HG03159 (cell line): ENCODE measurements around the gene TM4SF20.
"Not testable (repeated sequence)": the region's sequence is repeated elsewhere in the genome, so short reads cannot be mapped to it uniquely, and the experiment has no call there.

ENCODE experiments used
- ATAC-seq: cut with Tn5 transposase; IDR thresholded peaks from one replicate; pipeline ENCODE4 v1.9.1; 2021; ENCODE audit warnings: mild to moderate bottlenecking, moderate library complexity; ENCODE audit not compliant: unreplicated experiment

Gene TM4SF20

DNA sequence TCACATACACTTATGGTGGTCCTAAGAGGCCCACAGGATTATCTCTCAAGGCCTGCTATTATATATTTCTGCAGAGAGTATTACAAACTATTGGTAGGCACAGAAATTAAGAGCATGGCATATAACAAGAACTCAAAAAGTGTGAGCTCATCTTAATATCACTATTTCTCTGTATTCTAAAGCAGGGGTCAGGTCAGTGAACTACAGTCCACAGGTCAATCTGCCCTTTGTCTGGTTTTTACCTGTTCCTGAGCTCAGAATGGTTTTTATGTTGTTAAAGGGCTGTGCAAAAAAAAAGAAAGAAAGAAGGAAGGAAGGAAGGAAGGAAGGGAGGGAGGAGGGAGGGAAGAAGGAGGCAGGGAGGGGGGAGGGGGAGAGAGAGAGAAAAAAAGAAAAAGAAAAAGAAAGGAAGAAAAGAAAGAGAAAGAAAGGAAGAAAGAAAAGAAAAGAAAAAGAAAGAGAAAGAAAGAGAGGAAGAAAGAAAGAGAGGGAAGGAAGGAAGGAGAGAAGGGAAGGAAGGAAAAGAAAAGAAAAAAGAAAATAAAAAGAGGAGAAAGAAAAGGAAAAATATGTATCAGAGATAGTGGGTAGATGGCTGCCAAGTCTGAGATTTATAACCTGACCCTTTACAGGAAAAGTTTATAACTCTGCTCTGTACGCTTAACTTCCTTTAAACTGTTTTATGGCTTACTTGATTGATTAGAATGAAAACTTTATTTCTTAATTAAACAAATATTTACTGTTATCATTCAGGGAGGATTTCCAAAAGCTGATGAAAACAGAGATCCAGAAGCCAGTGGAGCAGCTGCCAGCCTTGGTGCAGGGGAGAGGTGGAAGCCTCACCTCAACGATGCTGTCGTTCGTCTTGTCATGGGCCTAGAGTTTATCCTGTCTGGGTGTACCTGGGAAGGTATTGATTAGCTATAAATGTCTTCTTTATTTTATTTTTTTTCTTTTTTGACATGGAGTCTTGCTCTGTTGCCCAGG lies 19.9 kb upstream of the TM4SF20 start:
- ATAC-seq: no peak

DNA sequence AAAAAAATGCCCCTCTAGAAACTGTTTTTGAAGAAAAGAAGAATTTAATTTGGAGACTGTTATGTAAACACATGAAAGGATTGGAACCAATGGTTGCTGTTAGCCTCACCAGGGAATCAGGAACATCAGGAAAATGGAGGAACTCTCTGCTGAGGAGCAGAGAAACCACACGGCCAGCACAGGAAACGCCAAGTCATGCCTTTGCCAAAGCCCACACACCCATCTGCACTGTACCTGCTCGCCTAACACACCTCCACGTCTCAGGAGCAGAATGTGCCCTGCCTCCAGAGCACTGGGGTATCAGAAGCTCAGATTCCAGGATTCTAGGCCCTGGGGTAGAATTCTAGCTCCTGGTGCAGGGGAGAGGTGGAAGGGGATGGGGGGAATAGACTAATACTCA lies 18.5 kb upstream of the TM4SF20 start:
- no peak for ATAC-seq

DNA sequence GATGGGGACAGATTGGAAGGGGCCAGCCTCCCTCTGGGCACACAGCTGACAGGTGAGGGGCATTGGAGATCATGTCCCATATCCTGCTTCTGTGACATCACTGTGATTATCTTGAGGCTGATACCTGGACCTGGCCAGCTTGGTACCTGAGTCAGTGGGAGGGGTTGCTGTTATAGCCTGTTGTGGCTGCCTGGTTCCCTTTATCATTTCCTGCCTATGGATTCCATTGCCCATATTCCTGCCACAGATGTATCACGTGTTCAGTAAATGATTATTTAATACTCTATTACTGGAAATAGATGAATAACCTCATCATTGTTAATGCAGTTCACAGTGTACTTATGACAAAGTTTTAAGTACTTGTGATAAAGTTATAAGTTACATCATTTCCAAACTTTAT lies 16.4 kb upstream of the TM4SF20 start:
- no peak for ATAC-seq

DNA sequence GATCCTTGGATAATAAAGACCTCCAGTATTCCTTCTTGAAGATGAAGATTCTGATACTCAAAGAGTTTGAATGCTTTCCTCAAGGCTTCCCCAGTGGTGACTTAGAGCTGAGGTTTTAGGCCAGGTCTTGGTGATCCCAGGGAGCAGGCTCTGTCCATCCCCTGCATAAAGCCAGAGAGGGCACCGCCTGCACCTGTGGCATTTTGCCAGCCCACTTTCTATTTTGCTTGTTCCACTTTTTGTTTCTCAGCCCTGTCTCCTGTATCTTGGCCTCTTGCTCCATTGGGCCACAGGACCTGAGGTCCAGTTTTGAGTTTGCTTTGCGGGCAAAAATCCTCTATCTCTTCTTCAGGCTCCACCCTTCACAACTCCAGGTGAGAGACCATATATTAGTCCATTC lies 15.3 kb upstream of the TM4SF20 start:
- no peak for ATAC-seq

DNA sequence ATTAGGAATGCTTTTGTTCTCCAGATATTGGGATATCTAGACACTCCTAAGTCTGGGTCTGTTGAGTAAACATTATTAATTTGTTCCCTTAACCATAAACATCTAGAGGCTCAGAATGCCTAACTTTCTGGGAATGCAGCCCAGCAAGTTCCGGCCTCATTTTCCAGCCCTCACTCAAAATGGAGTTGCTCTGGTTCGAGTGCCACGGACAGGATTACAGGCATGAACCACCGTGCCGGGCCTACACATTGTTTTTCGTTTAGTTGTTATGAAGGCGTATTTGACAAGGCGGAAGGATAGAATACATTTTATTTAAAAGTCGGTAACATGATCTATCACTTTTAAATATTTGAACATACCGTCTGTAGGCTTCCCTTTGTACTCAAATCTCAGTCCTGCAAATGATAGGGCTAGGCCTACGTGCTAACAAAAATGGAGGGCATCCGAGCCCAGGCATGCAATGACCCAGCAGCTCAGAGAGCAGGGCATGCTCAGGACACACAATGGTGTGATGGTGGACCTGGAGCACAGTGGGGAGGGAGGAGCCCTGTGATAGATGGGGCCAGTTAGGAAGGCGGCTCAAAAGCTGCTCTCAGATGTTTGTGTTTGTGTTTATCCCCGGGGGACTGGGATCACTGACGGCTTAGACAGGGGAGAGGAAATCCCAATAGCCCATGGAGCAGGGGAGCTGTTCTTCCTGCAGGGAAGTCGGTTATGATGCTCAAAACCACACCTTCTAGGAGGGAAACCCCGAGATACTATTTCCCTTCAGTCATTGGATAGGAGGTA lies 11.6 kb upstream of the TM4SF20 start:
- ATAC-seq: no peak

DNA sequence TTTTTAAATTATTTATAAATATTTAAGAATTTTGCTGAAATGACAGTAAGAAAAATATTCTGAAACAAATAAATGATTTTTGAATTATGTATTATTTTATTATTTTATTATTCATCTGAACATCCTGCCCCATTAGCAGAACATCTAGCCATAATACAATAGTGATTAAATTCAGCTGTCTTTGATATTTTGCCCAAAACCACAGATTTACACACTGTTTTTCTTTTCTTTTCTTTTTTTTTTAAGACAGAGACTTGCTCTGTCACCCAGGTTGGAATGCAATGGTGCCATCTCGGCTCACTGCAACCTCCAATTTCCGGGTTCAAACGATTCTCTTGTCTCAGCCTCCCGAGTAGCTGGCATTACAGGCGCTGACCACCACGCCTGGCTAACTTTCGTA lies 10.6 kb upstream of the TM4SF20 start:
- ATAC-seq: no peak

DNA sequence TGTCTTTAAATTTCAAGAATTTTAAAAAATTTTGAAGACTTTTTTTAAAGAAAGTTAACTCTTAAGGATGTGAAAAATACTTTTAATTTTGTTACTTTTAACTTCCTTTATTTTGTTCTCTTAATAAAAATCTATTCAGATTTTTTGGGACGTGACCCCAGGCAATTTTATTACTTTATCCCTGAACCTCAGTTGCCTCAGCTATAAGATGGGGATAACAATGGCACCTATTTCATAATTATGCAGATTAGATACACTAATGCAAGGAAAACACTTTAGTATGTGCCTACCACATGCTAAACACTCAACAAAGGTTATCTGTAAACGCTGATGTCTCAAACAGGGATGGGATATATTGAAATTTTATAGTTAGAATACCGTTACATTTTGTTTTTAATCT lies 10.1 kb upstream of the TM4SF20 start:
- no peak for ATAC-seq

DNA sequence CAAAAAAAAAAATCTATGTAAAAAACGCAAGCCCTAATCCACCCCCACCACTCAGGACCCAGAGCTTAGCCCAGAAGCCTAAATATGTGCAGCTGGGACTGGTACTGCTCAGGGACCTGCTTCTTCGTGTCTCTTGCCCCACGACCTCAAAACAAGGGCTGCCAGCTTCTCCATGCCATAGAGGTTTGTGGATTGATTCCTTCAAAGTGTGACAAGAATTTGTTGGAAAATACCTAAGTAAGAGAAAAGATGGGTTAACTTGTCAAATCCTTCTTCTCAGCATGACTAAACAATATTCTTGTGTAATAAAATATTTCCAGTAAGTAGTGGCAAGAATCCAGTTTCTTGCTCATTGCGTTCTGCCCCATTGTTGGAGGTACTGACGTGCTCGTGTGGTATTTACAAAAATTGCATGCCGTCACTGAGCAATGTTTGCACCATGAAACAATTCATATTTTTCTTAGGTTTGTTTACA lies 9.5 kb upstream of the TM4SF20 start:
- no peak for ATAC-seq

DNA sequence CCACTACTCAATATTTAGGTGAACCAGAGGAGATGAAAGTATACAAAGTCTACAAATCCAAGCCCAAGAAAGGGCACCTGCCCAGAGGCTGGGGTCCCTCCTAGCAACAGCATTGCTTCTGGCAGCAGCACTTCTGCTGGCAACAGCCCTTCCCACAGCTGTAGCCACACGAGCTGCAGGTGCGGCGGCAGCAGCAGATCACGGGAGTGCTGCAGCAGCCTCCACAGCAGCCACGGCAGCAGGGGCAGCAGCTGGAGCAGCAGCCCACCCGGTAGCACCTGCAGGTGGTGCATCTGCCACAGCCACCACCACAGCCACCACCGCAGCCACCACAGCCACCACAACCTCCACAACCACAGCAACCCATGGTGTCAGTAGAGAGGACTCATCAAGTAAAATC lies 8.5 kb upstream of the TM4SF20 start, which contains the start of gene SCYGR1:
Gene SCYGR1, minus strand, starts transcription at position 367 of the 400 bp plus-strand sequence. Its CDS starts 0 bp downstream, at position 367.
- not testable (repeated sequence) for ATAC-seq

DNA sequence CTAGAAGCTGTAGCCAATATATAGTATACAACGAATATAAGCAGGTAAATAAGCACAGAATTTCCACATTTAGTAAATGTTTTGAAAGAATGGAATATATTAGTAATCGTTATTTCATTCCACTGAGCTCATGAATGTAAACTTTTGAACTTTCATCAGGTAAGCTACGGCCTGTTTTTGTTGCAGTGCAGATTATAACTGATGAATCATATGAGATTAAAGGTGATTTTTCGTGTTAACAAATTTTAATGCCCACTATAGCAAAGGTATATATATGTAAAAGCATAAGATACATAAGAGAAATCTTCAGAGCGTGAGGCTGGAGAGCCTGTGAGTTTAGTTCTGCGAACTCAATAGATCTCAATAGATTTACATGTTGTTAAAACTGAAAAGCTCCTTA lies 7.5 kb upstream of the TM4SF20 start:
- ATAC-seq: no peak

DNA sequence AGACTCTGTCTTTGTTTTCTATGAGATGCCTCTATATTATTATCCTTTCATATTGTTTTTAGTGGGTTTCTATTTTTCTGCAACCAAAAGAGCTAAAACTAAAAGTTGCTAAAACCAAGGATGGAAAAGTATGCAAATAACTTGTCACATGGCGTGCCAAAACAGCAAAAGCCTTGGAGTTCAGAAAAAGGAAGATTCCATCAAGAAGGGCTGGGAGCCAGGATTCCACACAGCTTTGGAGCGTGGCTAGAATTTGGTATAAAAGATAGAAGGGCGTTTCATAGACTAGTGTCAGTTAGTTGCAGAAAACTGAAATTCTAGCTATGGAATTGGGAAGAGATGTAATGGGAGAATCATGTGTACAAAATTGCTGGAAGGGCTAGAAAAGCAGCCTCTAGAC lies 4.6 kb upstream of the TM4SF20 start:
- ATAC-seq: no peak

DNA sequence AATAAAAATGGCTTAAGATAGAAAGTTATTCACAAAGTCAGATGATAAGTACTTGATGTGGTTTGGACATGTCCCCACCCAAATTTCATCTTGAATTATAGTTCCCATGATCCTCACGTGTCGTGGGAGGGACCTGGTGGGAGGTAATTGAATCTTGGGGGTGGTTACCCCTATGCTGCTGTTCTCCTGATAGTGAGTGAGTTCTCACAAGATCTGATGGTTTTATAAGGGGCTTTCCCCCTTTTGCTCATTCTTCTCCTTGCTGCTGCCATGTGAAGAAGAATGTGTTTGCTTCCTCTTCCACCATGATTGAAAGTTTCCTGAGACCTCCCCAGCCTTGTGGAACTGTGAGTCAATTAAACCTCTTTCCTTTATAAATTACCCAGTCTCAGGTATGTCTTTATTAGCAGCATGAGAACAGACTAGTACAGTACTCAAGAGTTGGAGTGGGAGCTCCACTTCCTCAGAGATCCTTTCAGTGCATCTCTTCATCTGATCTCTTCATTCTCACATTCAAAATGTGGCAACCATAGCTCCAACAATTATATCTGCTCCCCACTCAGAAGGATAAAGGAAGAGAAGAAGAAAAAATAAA lies 3.2 kb upstream of the TM4SF20 start:
- not testable (repeated sequence) for ATAC-seq

DNA sequence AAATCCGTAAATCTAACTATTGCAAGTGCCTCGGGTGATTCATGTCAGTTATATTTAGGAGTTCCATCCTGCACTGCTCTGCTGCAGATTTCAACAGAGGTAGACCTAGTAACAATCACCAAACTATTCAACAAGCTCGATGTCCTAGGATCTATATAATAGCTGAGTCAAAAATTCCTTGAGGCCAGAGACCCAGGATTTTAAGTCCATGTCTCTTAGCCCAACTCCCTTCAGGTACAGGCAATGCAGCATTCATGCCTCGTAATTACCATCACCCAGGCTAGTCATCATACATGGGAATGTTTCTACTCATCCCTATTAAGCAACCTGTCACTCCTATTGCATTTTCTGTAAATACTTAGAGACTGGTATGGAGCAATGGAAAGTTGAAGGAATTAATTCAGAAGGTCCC lies 729 bp downstream of the TM4SF20 start:
- no peak for ATAC-seq

DNA sequence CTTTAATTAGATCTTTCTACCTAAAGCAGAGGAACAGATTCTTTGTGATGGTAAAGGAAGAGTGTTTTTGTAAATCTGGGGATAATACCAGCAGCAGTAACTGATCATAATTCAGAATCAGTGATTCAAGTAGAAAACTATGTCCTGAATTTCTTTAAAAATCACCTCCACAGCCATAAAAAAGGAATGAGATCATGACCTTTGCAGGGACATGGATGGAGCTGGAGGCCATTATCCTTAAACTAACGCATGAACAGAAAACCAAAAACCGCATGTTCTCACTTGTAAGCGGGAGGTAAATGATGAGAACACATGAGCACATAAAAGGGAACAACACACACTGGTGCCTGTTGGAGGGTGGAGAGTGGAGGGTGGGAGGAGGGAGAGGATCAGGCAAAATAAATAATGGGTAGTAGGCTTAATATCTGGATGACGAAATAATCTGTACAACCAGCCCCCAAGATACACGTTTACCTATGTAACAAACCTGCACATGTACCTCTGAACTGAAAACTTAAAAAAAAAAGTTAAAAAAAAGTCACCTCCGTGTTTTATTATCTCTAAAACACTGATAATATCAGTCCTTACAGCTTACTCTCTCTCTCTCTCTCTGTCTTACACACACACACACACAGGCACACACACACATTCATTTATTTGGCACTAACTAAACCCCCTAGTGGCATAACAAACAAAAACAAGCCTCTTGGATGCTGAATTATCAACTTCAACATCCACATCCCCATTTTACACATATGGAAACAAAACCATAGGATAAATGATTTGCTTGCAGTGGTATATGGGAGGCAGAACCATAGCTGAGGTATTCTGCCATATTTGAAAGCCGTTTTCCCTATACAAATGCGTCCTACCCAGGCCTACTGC lies 1.4 kb downstream of the TM4SF20 start:
- no peak for ATAC-seq

DNA sequence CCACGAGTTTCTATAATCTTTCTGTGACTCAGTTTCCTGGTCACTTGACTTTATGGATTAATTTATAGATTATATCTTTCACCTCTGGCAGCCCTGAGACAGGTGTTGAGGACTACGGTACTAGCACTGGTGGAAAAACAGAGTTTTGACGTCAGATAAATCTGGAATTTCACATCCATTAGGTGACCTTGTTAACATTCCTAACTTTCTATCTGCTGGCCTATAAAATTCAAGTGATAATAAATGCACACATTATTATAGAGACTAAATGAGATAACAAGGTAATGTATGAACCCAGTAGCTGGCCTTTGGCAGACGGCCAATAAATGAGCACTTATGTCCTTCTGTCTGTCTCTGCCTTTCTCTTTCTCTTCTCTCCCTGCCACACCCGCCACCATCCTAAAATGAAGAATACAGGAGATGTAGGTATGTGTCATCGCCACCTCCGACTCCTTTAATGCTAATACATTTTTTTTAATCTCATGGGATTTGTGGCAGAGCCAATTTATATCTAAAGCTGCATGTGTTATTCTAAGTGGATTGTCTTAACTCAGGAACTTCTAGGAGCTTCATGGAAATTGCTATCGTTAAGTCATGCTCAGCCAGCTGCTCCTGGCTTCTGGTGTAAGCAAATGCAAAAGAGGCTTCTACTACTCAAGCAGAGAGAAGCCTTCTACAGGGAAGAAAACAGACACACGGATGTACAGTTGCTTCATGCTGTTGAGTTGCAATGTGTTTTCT lies 2.3 kb downstream of the TM4SF20 start:
- no peak for ATAC-seq

DNA sequence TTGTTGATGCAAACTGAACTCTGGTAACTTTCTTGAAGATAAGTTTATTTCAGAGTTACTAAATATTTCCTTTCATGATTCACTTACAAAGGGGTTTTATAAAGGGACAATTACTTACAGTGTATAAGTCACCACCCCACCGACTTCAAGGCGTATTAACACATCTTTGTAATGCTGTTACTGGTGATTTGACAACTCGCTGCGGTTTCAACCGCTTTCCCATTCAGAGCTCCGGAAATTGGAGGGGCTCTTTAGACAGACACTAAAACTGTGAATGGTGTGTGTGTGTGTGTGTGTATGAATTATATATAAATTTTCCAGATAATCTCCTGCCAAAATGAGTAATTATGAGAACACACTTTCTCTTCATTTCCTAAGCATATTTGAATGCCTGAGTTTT lies 4.9 kb downstream of the TM4SF20 start:
- no peak for ATAC-seq

DNA sequence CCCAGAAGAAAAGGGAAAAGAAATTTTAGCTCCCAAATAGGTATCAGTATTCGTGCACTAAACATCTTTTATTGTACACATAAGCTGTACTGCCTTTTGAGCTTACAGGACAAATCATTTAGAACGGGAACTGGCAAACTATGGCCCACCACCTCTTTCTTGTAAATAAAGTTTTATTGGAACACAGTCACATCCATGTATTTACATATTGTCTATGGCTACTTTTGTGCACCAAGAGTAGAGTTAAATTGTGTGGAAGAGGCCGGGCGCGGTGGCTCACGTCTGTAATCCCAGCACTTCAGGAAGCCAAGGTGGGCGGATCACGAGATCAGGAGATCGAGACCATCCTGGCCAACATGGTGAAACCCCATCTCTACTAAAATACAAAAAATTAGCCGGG lies 5.7 kb downstream of the TM4SF20 start:
- ATAC-seq: no peak

DNA sequence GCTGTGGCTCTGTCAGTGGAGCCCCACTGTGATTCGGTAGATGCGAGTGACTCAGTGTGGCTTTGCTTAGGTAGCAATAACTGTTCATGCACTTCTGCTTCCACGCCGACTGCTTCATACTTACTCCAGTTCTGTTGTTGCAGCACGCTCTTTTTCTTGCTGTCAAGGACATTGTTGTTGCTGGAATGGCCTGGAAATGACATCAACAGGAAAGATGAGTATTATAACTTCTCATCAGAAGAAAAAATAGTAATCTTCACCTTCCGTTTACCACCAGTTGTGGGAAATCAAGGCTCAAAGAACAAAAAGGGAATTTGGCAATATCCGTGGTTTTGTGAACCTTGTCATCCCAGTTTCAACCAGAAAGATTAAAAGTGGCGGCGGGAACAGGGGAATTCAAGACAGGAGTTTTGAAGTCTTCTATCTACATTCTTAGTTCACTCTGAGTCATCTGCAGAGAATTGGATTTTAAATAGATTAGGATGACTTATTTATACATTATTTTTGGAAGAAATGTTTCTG lies 8.3 kb downstream of the TM4SF20 start:
- no peak for ATAC-seq

DNA sequence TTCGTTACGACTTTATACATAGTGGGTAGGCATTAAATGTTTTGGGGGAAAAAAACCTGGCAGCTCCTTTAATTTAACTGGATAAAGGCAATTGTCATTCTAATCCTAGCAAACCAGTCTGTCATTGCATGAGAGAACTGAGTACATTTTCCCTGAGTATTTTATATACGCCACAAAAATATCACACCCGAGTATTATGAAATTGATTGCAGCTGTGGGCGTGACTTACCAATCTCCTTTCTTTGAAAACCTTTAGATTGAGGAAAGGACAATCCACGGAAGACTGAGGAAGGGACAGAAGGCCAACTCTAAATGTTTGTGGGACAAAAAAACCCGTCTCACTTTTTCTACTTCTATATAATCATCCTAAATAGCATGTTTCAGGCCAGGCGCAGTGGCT lies 9.0 kb downstream of the TM4SF20 start:
- ATAC-seq: no peak
